ENCODE results near the gene PODN. TPM values are rescaled to one million over a fixed set of nuclear protein-coding genes. Genes with fewer than 3 reads are reported as not detected.

Gene PODN
- total RNA-seq, 1 experiment from 2014 or later, result 0.23 TPM

DNA sequence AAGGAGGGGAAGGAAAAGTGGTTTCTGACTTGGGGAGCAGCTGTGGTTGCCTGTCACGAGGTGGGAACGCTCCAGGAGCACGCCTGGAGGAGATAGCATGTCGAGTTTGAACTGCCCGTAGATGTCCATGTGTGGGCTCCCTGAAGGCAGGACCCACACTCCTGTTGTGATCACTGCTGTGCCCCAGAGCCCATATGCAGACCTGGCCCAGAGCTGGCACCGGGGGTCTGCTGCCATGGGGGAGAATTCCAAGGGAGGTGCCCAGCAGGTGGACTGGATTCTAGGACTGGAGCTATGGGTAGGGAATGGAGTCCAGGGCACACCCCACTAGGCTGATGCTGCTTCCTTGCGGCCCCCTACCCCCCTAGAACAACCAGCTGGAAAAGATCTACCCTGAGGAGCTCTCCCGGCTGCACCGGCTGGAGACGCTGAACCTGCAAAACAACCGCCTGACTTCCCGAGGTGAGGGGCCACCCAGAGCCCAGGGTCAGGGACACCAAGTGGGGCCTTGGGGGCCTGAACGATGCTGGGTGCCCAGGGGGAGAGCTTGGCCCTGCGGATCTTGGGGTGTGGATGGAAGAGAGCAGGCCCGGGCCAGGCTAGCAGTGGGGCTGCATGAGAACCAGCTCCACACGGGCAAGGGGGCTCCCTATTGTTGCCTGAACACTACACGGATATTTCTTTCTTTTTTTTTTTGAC, 9.3 kb downstream of the PODN start:
- POLR2A ChIA-PET, result no interaction called here
- BruUV-seq (replicated peaks), result no TSS peak
- CTCF ChIA-PET, result interaction anchor here (0.5 kb wide), 1 partner anchor 36 kb away, joined by 4 read pairs; no protein-coding TSS in a partner anchor

GRCh38 chr1:53071915-53072314, 9.9 kb downstream of the PODN start:
- DNase-seq (ENCODE audit: low read depth, low spot score), result no peak
- Histone ChIP-seq H3K36me3 (ENCODE audit: control insufficient read depth, insufficient read depth, low read length) (no peaks in the 10 kb centered on the region), H3K27ac (ENCODE audit: low read length) (no peak overlapping the region), H3K4me3 (ENCODE audit: low read depth in 2 of 2, low read length in 2 of 2) (no peak overlapping the region), H3K9me3 (ENCODE audit: control insufficient read depth, insufficient read depth, low read depth, low read length) (no peaks in the 10 kb centered on the region), H3K4me1 (ENCODE audit: control insufficient read depth, insufficient read depth, low read length) (no peaks in the 10 kb centered on the region), H3K27me3 (ENCODE audit: control insufficient read depth, insufficient read depth, low read length) (no peaks in the 10 kb centered on the region)
- in situ Hi-C loops (cut with HindIII; ENCODE audit: low pct_unique_long_range_greater_than_20kb, low sequenced_read_pairs) (no loop called here), intact Hi-C loops (cut with micrococcal nuclease; ENCODE audit: unreplicated experiment) (no loop called here)
- ChIA-PET CTCF (interaction anchor here (0.5 kb wide), 1 partner anchor 35 kb away, joined by 4 read pairs; no protein-coding TSS in a partner anchor), POLR2A (no interaction called here)
- TF ChIP-seq POLR2AphosphoS5 (IDR thresholded peaks at IDR 0.05; ENCODE audit: low read depth, low read length) (no peak), TCF7L2 (IDR thresholded peaks at IDR 0.05; ENCODE audit: low read depth, low read length) (no peak), SIN3A (IDR thresholded peaks at IDR 0.05; ENCODE audit: borderline replicate concordance, insufficient read depth, low read depth, low read length) (no peak)
- TF ChIP-seq, protein P1, sequence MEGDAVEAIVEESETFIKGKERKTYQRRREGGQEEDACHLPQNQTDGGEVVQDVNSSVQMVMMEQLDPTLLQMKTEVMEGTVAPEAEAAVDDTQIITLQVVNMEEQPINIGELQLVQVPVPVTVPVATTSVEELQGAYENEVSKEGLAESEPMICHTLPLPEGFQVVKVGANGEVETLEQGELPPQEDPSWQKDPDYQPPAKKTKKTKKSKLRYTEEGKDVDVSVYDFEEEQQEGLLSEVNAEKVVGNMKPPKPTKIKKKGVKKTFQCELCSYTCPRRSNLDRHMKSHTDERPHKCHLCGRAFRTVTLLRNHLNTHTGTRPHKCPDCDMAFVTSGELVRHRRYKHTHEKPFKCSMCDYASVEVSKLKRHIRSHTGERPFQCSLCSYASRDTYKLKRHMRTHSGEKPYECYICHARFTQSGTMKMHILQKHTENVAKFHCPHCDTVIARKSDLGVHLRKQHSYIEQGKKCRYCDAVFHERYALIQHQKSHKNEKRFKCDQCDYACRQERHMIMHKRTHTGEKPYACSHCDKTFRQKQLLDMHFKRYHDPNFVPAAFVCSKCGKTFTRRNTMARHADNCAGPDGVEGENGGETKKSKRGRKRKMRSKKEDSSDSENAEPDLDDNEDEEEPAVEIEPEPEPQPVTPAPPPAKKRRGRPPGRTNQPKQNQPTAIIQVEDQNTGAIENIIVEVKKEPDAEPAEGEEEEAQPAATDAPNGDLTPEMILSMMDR (IDR thresholded peaks at IDR 0.05), result no peak
- TF ChIP-seq, protein P2, sequence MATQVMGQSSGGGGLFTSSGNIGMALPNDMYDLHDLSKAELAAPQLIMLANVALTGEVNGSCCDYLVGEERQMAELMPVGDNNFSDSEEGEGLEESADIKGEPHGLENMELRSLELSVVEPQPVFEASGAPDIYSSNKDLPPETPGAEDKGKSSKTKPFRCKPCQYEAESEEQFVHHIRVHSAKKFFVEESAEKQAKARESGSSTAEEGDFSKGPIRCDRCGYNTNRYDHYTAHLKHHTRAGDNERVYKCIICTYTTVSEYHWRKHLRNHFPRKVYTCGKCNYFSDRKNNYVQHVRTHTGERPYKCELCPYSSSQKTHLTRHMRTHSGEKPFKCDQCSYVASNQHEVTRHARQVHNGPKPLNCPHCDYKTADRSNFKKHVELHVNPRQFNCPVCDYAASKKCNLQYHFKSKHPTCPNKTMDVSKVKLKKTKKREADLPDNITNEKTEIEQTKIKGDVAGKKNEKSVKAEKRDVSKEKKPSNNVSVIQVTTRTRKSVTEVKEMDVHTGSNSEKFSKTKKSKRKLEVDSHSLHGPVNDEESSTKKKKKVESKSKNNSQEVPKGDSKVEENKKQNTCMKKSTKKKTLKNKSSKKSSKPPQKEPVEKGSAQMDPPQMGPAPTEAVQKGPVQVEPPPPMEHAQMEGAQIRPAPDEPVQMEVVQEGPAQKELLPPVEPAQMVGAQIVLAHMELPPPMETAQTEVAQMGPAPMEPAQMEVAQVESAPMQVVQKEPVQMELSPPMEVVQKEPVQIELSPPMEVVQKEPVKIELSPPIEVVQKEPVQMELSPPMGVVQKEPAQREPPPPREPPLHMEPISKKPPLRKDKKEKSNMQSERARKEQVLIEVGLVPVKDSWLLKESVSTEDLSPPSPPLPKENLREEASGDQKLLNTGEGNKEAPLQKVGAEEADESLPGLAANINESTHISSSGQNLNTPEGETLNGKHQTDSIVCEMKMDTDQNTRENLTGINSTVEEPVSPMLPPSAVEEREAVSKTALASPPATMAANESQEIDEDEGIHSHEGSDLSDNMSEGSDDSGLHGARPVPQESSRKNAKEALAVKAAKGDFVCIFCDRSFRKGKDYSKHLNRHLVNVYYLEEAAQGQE (IDR thresholded peaks at IDR 0.05; ENCODE audit: insufficient read depth in 1 of 2, low read depth in 2 of 2, low read length in 1 of 2), result no peak
- BruUV-seq (replicated peaks), result no TSS peak
- no peak for ATAC-seq

More for the DNA sequence above, 9.3 kb downstream of the PODN start:
- intact Hi-C loops (cut with micrococcal nuclease; ENCODE audit: unreplicated experiment), result no loop called here
- no peak overlapping the region for H3K27ac ChIP-seq (ENCODE audit: low read length)
- ATAC-seq (no peak), DNase-seq (ENCODE audit: low read depth, low spot score) (no peak)
- no peaks in the 10 kb centered on the region for H3K4me1 ChIP-seq (ENCODE audit: control insufficient read depth, insufficient read depth, low read length)
- no peaks in the 10 kb centered on the region for H3K27me3 ChIP-seq (ENCODE audit: control insufficient read depth, insufficient read depth, low read length)
- in situ Hi-C loops (cut with HindIII; ENCODE audit: low pct_unique_long_range_greater_than_20kb, low sequenced_read_pairs), result no loop called here
- no peaks in the 10 kb centered on the region for H3K9me3 ChIP-seq (ENCODE audit: control insufficient read depth, insufficient read depth, low read depth, low read length)
- H3K36me3 ChIP-seq (ENCODE audit: control insufficient read depth, insufficient read depth, low read length), result no peaks in the 10 kb centered on the region
- no peak overlapping the region for H3K4me3 ChIP-seq (ENCODE audit: low read depth in 2 of 2, low read length in 2 of 2)
- TF ChIP-seq, protein P2 (IDR thresholded peaks at IDR 0.05; ENCODE audit: insufficient read depth in 1 of 2, low read depth in 2 of 2, low read length in 1 of 2), result no peak
- no peak for TF ChIP-seq SIN3A (IDR thresholded peaks at IDR 0.05; ENCODE audit: borderline replicate concordance, insufficient read depth, low read depth, low read length)
- no peak for TF ChIP-seq TCF7L2 (IDR thresholded peaks at IDR 0.05; ENCODE audit: low read depth, low read length)
- no peak for TF ChIP-seq POLR2AphosphoS5 (IDR thresholded peaks at IDR 0.05; ENCODE audit: low read depth, low read length)
- TF ChIP-seq, protein P1 (IDR thresholded peaks at IDR 0.05), result no peak

Data from Panc1 (cell line).